Measurements from ENCODE around the gene MRFAP1. TPM values are rescaled to one million over a fixed set of nuclear protein-coding genes. Genes with fewer than 3 reads are reported as not detected.

Gene MRFAP1
- 11.5 and 11.9 TPM in 2 replicates for total RNA-seq (2013; cell fraction: nucleolus; rRNA removed)
- total RNA-seq (2014; rRNA removed) (48.5 and 50.6 TPM in 2 replicates), total RNA-seq (2014; rRNA removed; fragmentation: Illumina TruSeq; extraction: Trizol) (54.8 and 56.9 TPM in 2 replicates), total RNA-seq (2021) (105 TPM in 2 replicates), polyA plus RNA-seq (2011; rRNA removed) (97.5 and 99.4 TPM in 2 replicates), polyA plus RNA-seq (2014; fragmentation: Illumina TruSeq; extraction: Trizol) (69.3 and 70.2 TPM in 2 replicates), polyA plus RNA-seq (2014; fragmentation: Nextera tagmentation; extraction: Ambion mirVana) (10 to 100 TPM; 18.7 to 38.0 TPM), polyA plus RNA-seq (2014; rRNA removed) (103 and 105 TPM in 2 replicates), polyA plus RNA-seq (2016; fragmentation: Nextera tagmentation; extraction: Ambion mirVana) (10 to 100 TPM; 92.3 to 92.8 TPM), polyA minus RNA-seq (2011; rRNA and poly(A)+ RNA removed) (19.4 and 21.8 TPM in 2 replicates), Bru-seq, nascent RNA (percentile 98 among the genes with signal in this experiment), BruChase-seq, experiment 1, labeled RNA remaining after a 6-hour chase (percentile 99 among the genes with signal in this experiment), BruChase-seq, experiment 2, labeled RNA remaining after a 2-hour chase (percentile 100 among the genes with signal in this experiment)
- 76.4 TPM for polyA plus RNA-seq (2011; ENCODE audit: low read depth)
- 61.4 and 95.3 TPM in 2 replicates for polyA plus RNA-seq (2011; cell fraction: cytosol; rRNA removed)
- polyA plus RNA-seq (2011; cell fraction: nucleus; rRNA removed), result 50.2 and 76.3 TPM in 2 replicates
- polyA plus RNA-seq (2012), result 107 and 111 TPM in 2 replicates
- polyA minus RNA-seq (2011; cell fraction: cytosol; rRNA and poly(A)+ RNA removed), result 9.2 and 14.2 TPM in 2 replicates
- polyA minus RNA-seq (2011; cell fraction: nucleus; rRNA and poly(A)+ RNA removed), result 12.5 and 17.5 TPM in 2 replicates
- long read RNA-seq, experiment 1, transcript MRFAP1-202 (2 exons, 1,584 nt), result major isoform, 68 of 123 reads
- long read RNA-seq, experiment 1, transcript MRFAP1-201 (3 exons, 2,049 nt), result minor isoform, 54 of 123 reads
- long read RNA-seq, experiment 1, partial matches to known transcripts, result 0 of 123 reads
- long read RNA-seq, experiment 1, other reads (novel, unspliced or antisense), result 0 of 123 reads
- long read RNA-seq, experiment 2, transcript MRFAP1-201 (3 exons, 2,049 nt), result major isoform, 314 of 573 reads
- long read RNA-seq, experiment 2, transcript MRFAP1-202 (2 exons, 1,584 nt), result minor isoform, 253 of 573 reads
- long read RNA-seq, experiment 2, partial matches to known transcripts, result 2 of 573 reads
- long read RNA-seq, experiment 2, other reads (novel, unspliced or antisense), result 0 of 573 reads

DNA sequence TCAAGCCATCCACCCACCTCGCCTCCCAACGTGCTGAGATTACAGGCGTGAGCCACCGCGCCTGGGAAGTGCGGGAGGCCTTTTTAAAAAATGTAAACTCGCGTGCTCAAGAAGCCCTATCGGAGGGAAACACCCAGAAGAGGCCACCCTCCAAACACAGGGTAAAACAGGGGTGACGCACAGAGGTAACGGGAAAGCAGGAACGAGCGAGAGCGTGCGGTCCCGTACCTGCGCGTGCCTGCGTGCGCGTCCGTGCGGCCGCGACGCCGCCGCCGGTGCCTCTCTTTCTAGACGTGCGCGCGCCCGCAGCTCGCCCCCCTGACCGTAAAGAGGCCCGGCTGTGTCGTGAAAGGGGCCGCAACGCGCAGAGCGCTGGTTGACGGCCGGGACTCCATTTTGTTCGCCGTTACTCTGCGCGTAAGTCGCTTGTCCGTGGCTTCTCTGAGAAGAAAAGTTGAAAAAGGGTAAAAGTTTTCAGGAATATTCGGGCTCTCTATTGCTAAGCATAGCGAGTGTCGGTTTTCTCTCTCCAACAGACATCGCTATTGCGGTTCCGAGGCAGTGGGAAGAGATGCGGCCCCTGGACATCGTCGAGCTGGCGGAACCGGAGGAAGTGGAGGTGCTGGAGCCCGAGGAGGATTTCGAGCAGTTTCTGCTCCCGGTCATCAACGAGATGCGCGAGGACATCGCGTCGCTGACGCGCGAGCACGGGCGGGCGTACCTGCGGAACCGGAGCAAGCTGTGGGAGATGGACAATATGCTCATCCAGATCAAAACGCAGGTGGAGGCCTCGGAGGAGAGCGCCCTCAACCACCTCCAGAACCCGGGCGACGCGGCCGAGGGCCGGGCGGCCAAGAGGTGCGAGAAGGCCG lies at the start of gene MRFAP1:
MRFAP1 (plus strand) TSS at position 394 of the 872 bp plus-strand sequence; CDS start at position 572, 178 bp downstream.
- under 1% methylated on average over 90 of the region's 90 CpGs for WGBS (ENCODE audit: insufficient coverage, insufficient replicate concordance, low lambda C conversion rate, missing lambda C conversion rate)
- peak within 1 kb of the TSS; percentile 94 for H2AFZ ChIP-seq (ENCODE audit: control insufficient read depth, low read depth, low read length)
- FAIRE-seq, result peak; percentile 71
- TF ChIP-seq, protein P1, sequence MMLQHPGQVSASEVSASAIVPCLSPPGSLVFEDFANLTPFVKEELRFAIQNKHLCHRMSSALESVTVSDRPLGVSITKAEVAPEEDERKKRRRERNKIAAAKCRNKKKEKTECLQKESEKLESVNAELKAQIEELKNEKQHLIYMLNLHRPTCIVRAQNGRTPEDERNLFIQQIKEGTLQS (IDR thresholded peaks at IDR 0.05; ENCODE audit: borderline replicate concordance, extremely low read depth, low read depth, low read length), result peak; percentile 90
- TF ChIP-seq SIN3A (IDR thresholded peaks at IDR 0.05; ENCODE audit: low read depth, low read length), result peak; percentile 49; the same call in 1 of the 2 replicates
- TF ChIP-seq RCOR1 (conservative IDR thresholded peaks at IDR 0.05; ENCODE audit: low read depth, low read length), result 0 out of 2 replicates have a peak, but pooled peaks have one; percentile 35
- no peak for TF ChIP-seq ZNF384 (IDR thresholded peaks at IDR 0.05; ENCODE audit: borderline replicate concordance, low read depth, low read length)
- TF ChIP-seq TAF1 (IDR thresholded peaks at IDR 0.05; ENCODE audit: borderline replicate concordance, low read depth, low read length), result peak; percentile 99
- peak; percentile 92 to 97 for TF ChIP-seq BHLHE40 (IDR thresholded peaks at IDR 0.05; ENCODE audit: borderline replicate concordance in 1 of 2, low read depth in 2 of 2, low read length in 1 of 2)
- TF ChIP-seq RUNX3 (IDR thresholded peaks at IDR 0.05; ENCODE audit: low read length), result peak; percentile 54; the same call in 1 of the 2 replicates
- TF ChIP-seq FOS (IDR thresholded peaks at IDR 0.05; ENCODE audit: borderline replicate concordance, extremely low read depth, insufficient read length), result no peak
- no peak; the same call in 1 of the 2 replicates for TF ChIP-seq TCF12 (IDR thresholded peaks at IDR 0.05; ENCODE audit: low read depth, low read length)
- peak; percentile 36; the same call in 1 of the 2 replicates for TF ChIP-seq CREM (IDR thresholded peaks at IDR 0.05; ENCODE audit: low read depth)
- peak; percentile 87 for TF ChIP-seq SMAD5 (IDR thresholded peaks at IDR 0.05; ENCODE audit: low read depth)
- peak; percentile 45; the same call in 1 of the 2 replicates for TF ChIP-seq SPI1 (IDR thresholded peaks at IDR 0.05; ENCODE audit: borderline replicate concordance, insufficient read depth, low read depth, low read length)
- no peak for TF ChIP-seq NFXL1 (IDR thresholded peaks at IDR 0.05; ENCODE audit: borderline replicate concordance)
- TF ChIP-seq, protein P2, sequence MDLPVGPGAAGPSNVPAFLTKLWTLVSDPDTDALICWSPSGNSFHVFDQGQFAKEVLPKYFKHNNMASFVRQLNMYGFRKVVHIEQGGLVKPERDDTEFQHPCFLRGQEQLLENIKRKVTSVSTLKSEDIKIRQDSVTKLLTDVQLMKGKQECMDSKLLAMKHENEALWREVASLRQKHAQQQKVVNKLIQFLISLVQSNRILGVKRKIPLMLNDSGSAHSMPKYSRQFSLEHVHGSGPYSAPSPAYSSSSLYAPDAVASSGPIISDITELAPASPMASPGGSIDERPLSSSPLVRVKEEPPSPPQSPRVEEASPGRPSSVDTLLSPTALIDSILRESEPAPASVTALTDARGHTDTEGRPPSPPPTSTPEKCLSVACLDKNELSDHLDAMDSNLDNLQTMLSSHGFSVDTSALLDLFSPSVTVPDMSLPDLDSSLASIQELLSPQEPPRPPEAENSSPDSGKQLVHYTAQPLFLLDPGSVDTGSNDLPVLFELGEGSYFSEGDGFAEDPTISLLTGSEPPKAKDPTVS (IDR thresholded peaks at IDR 0.05; ENCODE audit: low read depth, low read length), result peak; percentile 67; the same call in 1 of the 2 replicates
- no peak for TF ChIP-seq TCF3 (IDR thresholded peaks at IDR 0.05; ENCODE audit: borderline replicate concordance, insufficient read depth, low read depth, low read length)
- peak; percentile 33 for TF ChIP-seq NBN (IDR thresholded peaks at IDR 0.05)

More for the DNA sequence above, at the start of gene MRFAP1:
- Histone ChIP-seq H3K27me3 (replicated peaks in 1 of 2; ENCODE audit: control insufficient read depth in 2 of 2, insufficient read depth in 2 of 2, low read length in 1 of 2) (no peaks in the 10 kb centered on the region), H4K20me1 (ENCODE audit: control insufficient read depth, insufficient read depth) (no peaks in the 10 kb centered on the region; the same call in 1 of the 2 replicates), H3K9me3 (replicated peaks; ENCODE audit: control insufficient read depth, insufficient read depth, low read length) (no peaks in the 10 kb centered on the region), H3K36me3 (ENCODE audit: control insufficient read depth in 2 of 2, insufficient read depth in 2 of 2, low read length in 1 of 2) (peaks cover 0 to 9% of the 10 kb centered on the region in 2 experiments; a peak in 2 of 4 replicates), H3K9ac (ENCODE audit: control insufficient read depth, insufficient read depth, low read length) (peak within 1 kb of the TSS; percentile 81), H3K4me1 (ENCODE audit: control insufficient read depth, insufficient read depth, low read length) (peaks cover 7% of the 10 kb centered on the region), H3K79me2 (ENCODE audit: control insufficient read depth, insufficient read depth, low read length) (peaks cover 29% of the 10 kb centered on the region), H3K4me2 (ENCODE audit: control insufficient read depth, insufficient read depth) (peak within 1 kb of the TSS; percentile 78), H3K27ac (ENCODE audit: control insufficient read depth, insufficient read depth) (peak within 1 kb of the TSS; percentile 87), H3K4me3 (peak within 1 kb of the TSS; percentile 80)
- ATAC-seq, result peak; percentile 83
- ChIA-PET POLR2A (interaction anchor here (1.0 to 1.6 kb wide), 4 partner anchors 32 to 70 kb away, joined by 4 read pairs; partner anchors contain the start of genes MAN2B2 and MRFAP1L1), SMC1A (ENCODE audit: uncharacterized antibody, unreplicated experiment) (interaction anchor here (0.9 to 1.4 kb wide), 2 partner anchors 10 to 76 kb away, joined by 3 read pairs; no protein-coding TSS in a partner anchor), CTCF (interaction anchor here (0.7 kb wide), 1 partner anchor 19 kb away, joined by 3 read pairs; no protein-coding TSS in a partner anchor), RAD21 (ENCODE audit: unreplicated experiment) (interaction anchor here (1.0 to 1.3 kb wide), 4 partner anchors 34 to 429 kb away, joined by 3 to 6 read pairs (median 4); partner anchors contain the start of gene MRFAP1L1)
- in situ Hi-C loops (cut with MboI) (no loop called here), intact Hi-C loops (cut with micrococcal nuclease; ENCODE audit: unreplicated experiment) (loop anchor here (1.0 to 2.0 kb wide), 2 partner anchors 34 to 69 kb away; partner anchors contain the start of gene MRFAP1L1)
- peak; percentile 78 for DNase-seq (ENCODE audit: low read depth, low spot score)
- BruUV-seq (replicated peaks), result TSS peak; percentile 92

Measured in GM12878 (cell line).